ENCODE results near the gene SPOCK3.

Gene SPOCK3

DNA sequence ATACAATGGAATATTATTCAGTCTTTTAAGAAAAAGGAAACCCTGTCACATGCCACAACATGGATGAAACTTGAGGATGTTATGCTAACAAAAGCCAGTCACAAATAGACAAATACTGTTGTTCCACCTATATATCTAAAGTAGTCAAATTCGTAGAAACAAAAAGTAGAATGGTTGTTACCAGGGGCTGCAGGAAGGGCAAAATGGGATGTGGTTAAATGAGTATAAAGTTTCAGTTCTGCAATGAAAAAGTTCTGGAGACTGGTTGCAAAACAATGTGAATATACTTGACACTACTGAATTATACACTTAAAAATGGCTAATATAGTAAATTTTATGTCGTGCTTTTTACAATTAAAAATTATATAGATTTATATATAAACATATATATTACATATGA lies 12.2 kb downstream of the SPOCK3 start:
- TF ChIP-seq CTCF (IDR thresholded peaks at IDR 0.05; ENCODE audit: unreplicated experiment in 3 of 3) = no peak
- Mint-ChIP-seq H3K27me3 (ENCODE audit: low read depth) (no peaks in the 10 kb centered on the region), H3K4me1 (peaks cover 5% of the 10 kb centered on the region), H3K27ac (no peak overlapping the region), H3K4me3 (no peak overlapping the region), H3K9me3 (no peaks in the 10 kb centered on the region), H3K36me3 (ENCODE audit: low read depth) (peaks cover 7% of the 10 kb centered on the region)

DNA sequence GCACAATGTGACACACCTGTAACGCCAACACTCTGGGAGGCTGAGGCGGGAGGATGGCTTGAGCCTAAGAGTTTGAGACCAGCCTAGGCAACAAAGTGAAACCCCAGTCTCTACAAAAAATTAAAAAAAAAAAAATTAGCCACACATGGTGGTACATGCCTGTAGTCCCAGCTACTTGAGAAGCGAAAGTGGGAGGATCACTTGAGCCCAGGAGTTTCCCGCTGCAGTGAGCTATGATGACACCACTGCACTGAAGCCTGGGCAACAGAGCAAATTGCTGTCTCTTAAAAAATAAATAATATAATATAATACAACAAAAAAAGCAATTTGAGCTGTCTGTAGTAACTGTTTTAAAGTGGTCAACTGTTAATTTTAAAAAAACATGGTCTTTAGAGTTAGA lies 13.2 kb downstream of the SPOCK3 start:
- Mint-ChIP-seq H3K4me1 (peaks cover 5% of the 10 kb centered on the region), H3K27ac (no peak overlapping the region), H3K9me3 (no peaks in the 10 kb centered on the region), H3K27me3 (ENCODE audit: low read depth) (no peaks in the 10 kb centered on the region), H3K4me3 (no peak overlapping the region), H3K36me3 (ENCODE audit: low read depth) (peaks cover under 1% of the 10 kb centered on the region)
- no peak for TF ChIP-seq CTCF (IDR thresholded peaks at IDR 0.05; ENCODE audit: unreplicated experiment in 3 of 3)

DNA sequence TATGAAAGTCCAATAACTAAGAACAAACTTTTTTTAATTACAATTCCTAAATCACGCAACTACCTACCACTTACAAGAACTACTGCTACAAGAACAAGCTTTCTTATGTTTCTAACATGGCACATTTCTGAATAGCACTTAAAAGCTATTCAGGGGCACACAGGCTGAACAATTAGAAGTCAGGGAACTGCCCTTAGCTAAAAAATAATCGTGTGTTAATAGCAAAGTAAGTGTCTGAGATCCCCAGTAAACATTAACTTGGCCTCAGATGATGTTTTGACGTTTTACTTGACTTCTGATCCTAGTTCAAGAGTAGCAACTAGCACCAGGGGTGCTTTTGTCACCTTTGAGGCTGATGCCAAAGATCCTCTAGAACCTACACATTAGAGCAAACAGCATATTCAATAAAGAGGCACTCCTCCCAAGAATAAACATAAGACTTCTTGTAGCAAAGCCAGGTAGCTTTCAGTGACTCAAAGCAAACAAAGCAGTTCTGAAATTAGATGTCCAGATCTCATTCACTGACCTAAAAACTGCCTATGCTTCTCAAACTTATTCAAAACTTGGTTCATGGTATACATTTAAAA lies 16.2 kb downstream of the SPOCK3 start:
- no peak overlapping the region for H3K4me3 Mint-ChIP-seq
- no peak for TF ChIP-seq CTCF (IDR thresholded peaks at IDR 0.05; ENCODE audit: unreplicated experiment in 3 of 3)
- H3K4me1 Mint-ChIP-seq = peaks cover 5% of the 10 kb centered on the region

DNA sequence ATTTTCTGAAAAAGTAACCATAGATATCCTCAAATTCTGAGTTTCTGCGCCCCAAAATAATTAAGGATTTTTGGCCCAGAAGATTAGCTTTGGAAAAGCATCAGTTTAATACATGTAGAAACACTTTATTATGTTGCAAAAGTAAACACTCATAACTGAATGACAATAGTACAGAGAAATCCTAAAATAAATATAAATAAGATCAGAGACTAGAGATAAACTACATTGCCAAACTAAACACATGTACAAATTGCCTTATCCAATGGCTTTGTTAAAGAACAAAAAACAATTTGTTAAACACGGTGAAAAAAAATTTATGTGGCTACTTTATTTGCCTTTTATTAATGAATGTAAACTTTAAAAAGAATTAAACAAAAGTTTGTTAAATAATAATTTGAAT lies 17.5 kb downstream of the SPOCK3 start:
- no peaks in the 10 kb centered on the region for H3K27me3 Mint-ChIP-seq (ENCODE audit: low read depth)
- no peaks in the 10 kb centered on the region for H3K9me3 Mint-ChIP-seq
- no peak overlapping the region for H3K4me3 Mint-ChIP-seq
- peaks cover 5% of the 10 kb centered on the region for H3K4me1 Mint-ChIP-seq
- H3K36me3 Mint-ChIP-seq (ENCODE audit: low read depth) = no peaks in the 10 kb centered on the region
- no peak for TF ChIP-seq CTCF (IDR thresholded peaks at IDR 0.05; ENCODE audit: unreplicated experiment in 3 of 3)
- H3K27ac Mint-ChIP-seq = no peak overlapping the region

More for the DNA sequence above, 16.2 kb downstream of the SPOCK3 start:
- H3K36me3 Mint-ChIP-seq (ENCODE audit: low read depth) = no peaks in the 10 kb centered on the region
- H3K27ac Mint-ChIP-seq = peak overlapping the region in 1 of 3 experiments; percentile 35
- no peaks in the 10 kb centered on the region for H3K9me3 Mint-ChIP-seq
- H3K27me3 Mint-ChIP-seq (ENCODE audit: low read depth) = no peaks in the 10 kb centered on the region

DNA sequence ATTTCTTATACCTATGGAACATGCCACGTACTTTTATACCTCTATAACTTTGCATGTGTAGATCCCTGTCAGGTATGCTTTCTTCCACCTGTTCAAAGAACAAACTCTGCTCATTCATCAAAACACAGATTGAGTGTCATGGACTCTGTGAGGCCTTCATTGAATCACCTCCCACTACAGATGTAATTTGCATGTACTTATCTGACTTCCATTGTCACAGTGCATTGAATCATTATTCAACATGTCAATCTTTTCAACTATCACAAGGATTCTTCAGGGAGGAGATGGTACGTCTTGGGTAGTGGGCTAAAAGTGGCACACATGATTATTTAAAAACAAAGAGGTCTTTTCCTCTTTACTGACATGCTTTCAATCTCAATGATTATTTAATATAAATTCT lies 24.1 kb downstream of the SPOCK3 start:
- H3K36me3 Mint-ChIP-seq (ENCODE audit: low read depth) = no peaks in the 10 kb centered on the region
- H3K27me3 Mint-ChIP-seq (ENCODE audit: low read depth) = no peaks in the 10 kb centered on the region
- no peak overlapping the region for H3K27ac Mint-ChIP-seq
- no peak overlapping the region for H3K4me3 Mint-ChIP-seq
- no peaks in the 10 kb centered on the region for H3K9me3 Mint-ChIP-seq
- H3K4me1 Mint-ChIP-seq = no peaks in the 10 kb centered on the region
- TF ChIP-seq CTCF (IDR thresholded peaks at IDR 0.05; ENCODE audit: unreplicated experiment in 3 of 3) = no peak

- Mint-ChIP-seq H3K9me3 (no peaks in the 10 kb centered on the region), H3K27ac (no peak overlapping the region), H3K36me3 (ENCODE audit: low read depth) (peaks cover 7% of the 10 kb centered on the region), H3K4me1 (no peaks in the 10 kb centered on the region), H3K27me3 (ENCODE audit: low read depth) (no peaks in the 10 kb centered on the region), H3K4me3 (no peak overlapping the region)
- no peak for TF ChIP-seq CTCF (IDR thresholded peaks at IDR 0.05; ENCODE audit: unreplicated experiment in 3 of 3)
Observed at GRCh38 chr4:167196344-167197012, 37.8 kb downstream of the SPOCK3 start.

Data from nephron (organoid).